Lower leg skin (tissue), 4 donors: ENCODE data around the gene OSBP2. TPM values are rescaled to one million over a fixed set of nuclear protein-coding genes. Genes with fewer than 3 reads are reported as not detected.

ENCODE experiments used
- DNase-seq, 2 donors: peaks; one replicate each; pipeline ENCODE4 v3.0.0-alpha.2; 2019; ENCODE audit warnings: low spot score in 2 of 2
- H3K4me3 ChIP-seq: fragments of 200-600 bp; sonication (generic); 2 replicates; pipeline ENCODE4 v1.5.1; 2017; ENCODE audit warnings: mild to moderate bottlenecking, low read depth; ENCODE audit not compliant: poor library complexity, severe bottlenecking
- POLR2A ChIP-seq, 2 donors: fragments of 450-650 bp; IDR thresholded peaks; one replicate each; pipeline ENCODE4 v1.6.1; 2016 to 2017; ENCODE audit warnings: antibody characterized with exemption in 2 of 2, mild to moderate bottlenecking in 1 of 2, moderate library complexity in 1 of 2
- WGBS, 2 donors: methylation state at CpG; one replicate each; pipeline ENCODE4 v1.1.5; 2018; 5-methylcytosine and 5-hydroxymethylcytosine counted together
- intact Hi-C: fragments of 100-400 bp; cut with DNase I; formaldehyde crosslinking; loops from one replicate; pipeline ENCODE4 v1.15.0; 2023; ENCODE audit warnings: low total_unique reads
- total RNA-seq, 4 donors: library from RNA; depleted of rRNA; stranded (reverse); fragments of >200 nt; gene quantifications; one replicate each; pipeline ENCODE4 v1.1.0, GENCODE V29; 2016
- TF ChIP-seq, protein P1 (sequence below), 3 donors: fragments of 450-650 bp; IDR thresholded peaks; one replicate each; pipeline ENCODE4 v1.5.1; 2016; ENCODE audit warnings: antibody characterized with exemption in 3 of 3, mild to moderate bottlenecking in 3 of 3, moderate library complexity in 2 of 3

OSBP2 gene
- total RNA-seq, 4 donors from 2014 or later = 7.2 to 13.3 (median 10.0) TPM

DNA sequence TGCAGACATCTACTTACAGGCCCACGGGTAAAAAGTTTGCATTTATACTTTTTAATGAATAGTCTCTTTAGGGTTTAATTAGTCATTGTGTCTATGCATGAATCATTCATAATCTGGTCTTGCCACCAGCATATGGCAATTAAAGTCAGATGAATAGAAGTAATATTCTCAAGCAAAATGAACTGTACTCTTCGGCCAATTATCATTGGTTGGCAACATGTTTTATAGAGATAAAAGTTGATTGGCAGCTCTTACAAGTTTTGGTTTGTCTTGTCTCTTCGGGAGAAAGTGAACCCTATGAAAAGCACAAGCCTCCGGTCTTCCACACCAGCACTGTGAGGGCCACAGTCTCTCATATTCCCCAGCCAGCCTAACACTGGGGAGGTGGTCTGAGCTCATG is 97.8 kb downstream of the OSBP2 start:
- no peak overlapping the region for H3K4me3 ChIP-seq
- 56 to 68% methylated on average over 4 of the region's 4 CpGs for WGBS, 2 donors
- intact Hi-C loops = no loop called here
- TF ChIP-seq POLR2A (IDR thresholded peaks at IDR 0.05) = no peak
- TF ChIP-seq, protein P1, sequence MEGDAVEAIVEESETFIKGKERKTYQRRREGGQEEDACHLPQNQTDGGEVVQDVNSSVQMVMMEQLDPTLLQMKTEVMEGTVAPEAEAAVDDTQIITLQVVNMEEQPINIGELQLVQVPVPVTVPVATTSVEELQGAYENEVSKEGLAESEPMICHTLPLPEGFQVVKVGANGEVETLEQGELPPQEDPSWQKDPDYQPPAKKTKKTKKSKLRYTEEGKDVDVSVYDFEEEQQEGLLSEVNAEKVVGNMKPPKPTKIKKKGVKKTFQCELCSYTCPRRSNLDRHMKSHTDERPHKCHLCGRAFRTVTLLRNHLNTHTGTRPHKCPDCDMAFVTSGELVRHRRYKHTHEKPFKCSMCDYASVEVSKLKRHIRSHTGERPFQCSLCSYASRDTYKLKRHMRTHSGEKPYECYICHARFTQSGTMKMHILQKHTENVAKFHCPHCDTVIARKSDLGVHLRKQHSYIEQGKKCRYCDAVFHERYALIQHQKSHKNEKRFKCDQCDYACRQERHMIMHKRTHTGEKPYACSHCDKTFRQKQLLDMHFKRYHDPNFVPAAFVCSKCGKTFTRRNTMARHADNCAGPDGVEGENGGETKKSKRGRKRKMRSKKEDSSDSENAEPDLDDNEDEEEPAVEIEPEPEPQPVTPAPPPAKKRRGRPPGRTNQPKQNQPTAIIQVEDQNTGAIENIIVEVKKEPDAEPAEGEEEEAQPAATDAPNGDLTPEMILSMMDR (IDR thresholded peaks at IDR 0.05) = no peak
- DNase-seq = no peak

DNA sequence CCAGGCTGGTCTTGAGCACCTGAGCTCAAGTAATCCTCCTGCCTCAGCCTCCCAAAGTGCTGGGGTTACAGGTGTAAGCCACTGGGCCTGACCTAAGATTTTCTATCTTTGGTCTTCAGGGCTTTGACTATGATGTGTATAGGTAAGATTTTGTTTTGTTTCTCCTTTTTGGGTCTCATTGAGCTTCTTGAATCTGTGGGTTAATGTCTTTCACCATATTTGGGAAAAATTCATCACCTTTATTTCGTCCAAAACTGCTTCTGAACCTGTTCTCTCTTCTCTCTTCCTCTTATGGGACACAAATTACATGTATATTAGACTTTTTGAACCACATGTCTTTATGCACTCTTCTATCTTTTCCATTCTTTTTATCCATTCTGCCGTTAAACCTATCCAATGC is 100.4 kb downstream of the OSBP2 start:
- 86 to 88% methylated on average over 2 of the region's 2 CpGs for WGBS, 2 donors
- no peak for TF ChIP-seq POLR2A (IDR thresholded peaks at IDR 0.05)
- TF ChIP-seq, protein P1 (IDR thresholded peaks at IDR 0.05) = no peak
- intact Hi-C loops = no loop called here

DNA sequence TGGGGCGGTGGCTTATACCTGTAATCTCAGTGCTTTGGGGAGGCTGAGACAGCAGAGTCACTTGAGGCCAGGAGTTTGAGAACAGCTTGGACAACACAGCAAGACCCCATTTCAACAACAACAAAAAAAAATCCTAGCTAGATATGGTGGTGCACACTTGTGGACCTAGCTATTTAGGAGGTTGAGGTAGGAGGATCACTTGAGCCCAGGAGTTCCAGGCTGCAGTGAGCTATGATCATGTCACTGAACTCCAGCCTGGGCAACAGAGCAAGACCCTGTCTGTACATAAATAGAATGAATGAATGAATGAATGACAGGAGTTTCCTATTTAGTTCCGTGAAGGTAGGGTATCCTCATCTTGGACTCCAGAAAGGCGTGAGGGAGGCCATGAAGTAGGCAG is 107.0 kb downstream of the OSBP2 start:
- intact Hi-C loops = no loop called here
- no peak overlapping the region for H3K4me3 ChIP-seq
- TF ChIP-seq, protein P1 (IDR thresholded peaks at IDR 0.05) = no peak
- no peak for TF ChIP-seq POLR2A (IDR thresholded peaks at IDR 0.05)
- DNase-seq = no peak
- 77 to 81% methylated on average over 3 of the region's 3 CpGs for WGBS, 2 donors

More for the DNA sequence above, 100.4 kb downstream of the OSBP2 start:
- no peak for DNase-seq
- H3K4me3 ChIP-seq = no peak overlapping the region

DNA sequence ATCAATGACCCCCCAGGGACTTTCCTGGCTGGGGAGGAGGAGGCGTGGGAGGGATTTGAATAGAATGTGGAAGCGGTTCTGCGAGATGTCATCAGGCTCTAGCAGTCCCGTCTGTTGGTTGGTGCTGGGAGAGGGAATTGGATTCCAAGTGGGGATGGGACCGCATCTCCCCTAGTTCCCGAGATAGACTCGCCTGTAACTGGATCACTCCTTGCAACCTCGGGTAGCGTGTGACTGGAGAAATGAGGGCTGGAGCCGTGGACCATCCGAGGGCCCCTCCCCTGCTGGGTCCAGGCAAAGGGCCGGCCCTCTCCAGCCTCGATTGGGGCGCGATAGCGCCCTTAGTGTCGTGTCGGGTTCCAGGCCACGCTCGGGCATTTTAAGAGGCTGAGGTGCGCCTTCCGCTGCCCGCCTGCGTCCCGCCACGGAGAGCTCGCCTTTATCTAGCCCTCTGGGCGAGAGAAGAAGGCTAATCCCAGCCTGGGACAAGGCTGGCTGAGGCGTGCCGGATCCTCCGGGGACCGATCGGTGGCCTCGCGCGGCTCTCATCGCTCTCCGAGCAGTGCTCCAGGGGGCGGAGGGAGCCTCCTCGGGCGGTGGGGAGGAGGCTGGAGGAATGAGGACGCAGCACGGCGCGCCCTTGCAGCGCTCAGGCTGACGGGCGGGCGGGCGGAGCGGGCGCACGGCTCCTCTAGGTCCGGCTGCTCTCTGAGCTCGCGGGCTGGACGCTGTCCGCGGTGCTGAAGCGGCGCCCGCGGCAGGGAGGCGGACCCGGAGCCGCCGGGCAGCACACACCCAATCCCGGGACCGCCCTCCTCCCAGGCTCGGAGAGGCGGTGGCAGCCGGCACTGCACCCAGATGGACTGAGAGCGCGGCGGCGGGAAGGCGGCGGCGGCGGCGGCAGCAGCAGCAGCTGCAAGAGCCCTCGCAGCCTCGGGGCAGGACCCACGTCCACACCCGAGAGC is 107.8 kb downstream of the OSBP2 start:
- 3 to 9% methylated on average over 13 to 55 of the region's 85 CpGs for WGBS, 2 donors
- TF ChIP-seq POLR2A (IDR thresholded peaks at IDR 0.05) = no peak
- TF ChIP-seq, protein P1 (IDR thresholded peaks at IDR 0.05) = peak in 1 of 3 donors; percentile 23
- peak; percentile 54 to 92 for DNase-seq
- no peak overlapping the region for H3K4me3 ChIP-seq
- intact Hi-C loops = no loop called here

DNA sequence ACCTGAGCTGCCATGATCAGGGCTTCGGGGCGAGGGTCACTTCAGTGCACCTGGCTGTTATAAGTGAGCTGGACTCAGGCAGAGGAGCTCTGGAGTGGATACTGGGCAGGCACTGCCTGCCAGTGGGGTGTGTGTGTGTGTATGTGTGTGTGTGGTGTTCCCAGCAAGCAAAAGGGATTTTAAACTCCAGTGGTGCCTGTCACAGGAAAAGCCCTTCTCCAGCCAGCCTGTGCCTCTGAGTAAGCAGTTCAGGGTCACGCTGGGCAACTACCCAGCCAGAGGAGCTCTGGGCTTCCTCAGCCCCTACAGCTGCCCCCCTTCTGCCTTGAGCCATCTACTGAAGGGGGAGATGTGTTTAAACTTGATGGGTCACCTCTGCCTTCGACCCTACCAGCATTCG is 109.0 kb downstream of the OSBP2 start:
- intact Hi-C loops = no loop called here
- TF ChIP-seq POLR2A (IDR thresholded peaks at IDR 0.05) = no peak
- WGBS, 2 donors = 82 to 93% methylated on average over 5 of the region's 5 CpGs
- DNase-seq = no peak
- H3K4me3 ChIP-seq = no peak overlapping the region

DNA sequence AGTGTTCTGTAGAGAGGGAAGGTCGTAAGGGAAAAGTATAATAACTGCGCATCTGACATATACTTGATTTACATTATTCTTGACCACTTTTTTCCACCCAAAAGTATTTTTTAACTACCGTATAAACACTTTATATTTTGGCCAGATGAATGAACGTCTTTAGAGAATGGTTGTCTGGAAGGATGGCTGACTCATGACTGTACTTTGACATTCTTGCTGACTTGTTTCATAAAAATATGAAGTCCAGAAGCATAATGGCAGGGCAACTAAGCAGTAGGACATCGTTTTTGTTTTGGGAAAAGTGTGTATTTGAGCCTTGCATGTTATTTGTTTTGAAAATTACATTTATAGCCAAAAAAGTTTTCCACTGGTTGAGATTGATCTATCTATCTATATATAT is 110.0 kb downstream of the OSBP2 start:
- DNase-seq = no peak
- TF ChIP-seq, protein P1 (IDR thresholded peaks at IDR 0.05) = no peak
- TF ChIP-seq POLR2A (IDR thresholded peaks at IDR 0.05) = no peak
- intact Hi-C loops = no loop called here
- H3K4me3 ChIP-seq = no peak overlapping the region
- WGBS, 2 donors = 76 to 82% methylated on average over 5 of the region's 5 CpGs
